T-helper 22 cell (primary cell): ENCODE results near the gene CEACAM4.
A peak's percentile ranks its signal among the peaks of the same experiment; 100 is the strongest.
"Not testable (repeated sequence)": the region's sequence is repeated elsewhere in the genome, so short reads cannot be mapped to it uniquely, and the experiment has no call there.

Source experiments
- DNase-seq: peaks from one replicate; pipeline ENCODE4 v3.0.0-alpha.2; 2020; ENCODE audit warnings: low read depth

Gene CEACAM4

DNA sequence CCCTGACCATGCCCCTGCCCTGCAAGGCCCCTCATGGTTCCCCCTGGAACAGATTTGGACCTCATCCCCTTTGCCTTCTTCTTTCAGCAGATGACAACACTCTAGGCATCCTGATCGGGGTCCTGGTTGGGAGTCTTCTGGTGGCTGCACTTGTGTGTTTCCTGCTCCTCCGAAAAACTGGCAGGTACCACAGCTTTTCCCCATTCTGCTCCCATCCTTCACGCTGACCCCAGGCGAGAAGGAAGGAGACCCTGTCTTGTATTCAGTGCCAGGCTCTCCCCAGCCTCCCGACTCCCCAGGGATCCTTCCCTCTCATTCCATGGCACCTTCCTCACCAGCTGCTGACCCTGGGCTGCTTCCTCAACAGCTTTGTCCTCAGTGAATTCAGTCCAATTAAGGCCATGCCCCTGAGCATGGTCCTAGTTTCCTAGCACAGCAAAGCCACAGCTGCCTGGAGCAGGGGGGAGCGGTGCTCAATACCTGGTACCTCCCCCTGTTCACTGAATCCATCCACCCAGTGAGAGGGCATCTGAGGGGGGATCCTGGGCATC, 42.5 kb downstream of the CEACAM4 start:
- DNase-seq: no peak

DNA sequence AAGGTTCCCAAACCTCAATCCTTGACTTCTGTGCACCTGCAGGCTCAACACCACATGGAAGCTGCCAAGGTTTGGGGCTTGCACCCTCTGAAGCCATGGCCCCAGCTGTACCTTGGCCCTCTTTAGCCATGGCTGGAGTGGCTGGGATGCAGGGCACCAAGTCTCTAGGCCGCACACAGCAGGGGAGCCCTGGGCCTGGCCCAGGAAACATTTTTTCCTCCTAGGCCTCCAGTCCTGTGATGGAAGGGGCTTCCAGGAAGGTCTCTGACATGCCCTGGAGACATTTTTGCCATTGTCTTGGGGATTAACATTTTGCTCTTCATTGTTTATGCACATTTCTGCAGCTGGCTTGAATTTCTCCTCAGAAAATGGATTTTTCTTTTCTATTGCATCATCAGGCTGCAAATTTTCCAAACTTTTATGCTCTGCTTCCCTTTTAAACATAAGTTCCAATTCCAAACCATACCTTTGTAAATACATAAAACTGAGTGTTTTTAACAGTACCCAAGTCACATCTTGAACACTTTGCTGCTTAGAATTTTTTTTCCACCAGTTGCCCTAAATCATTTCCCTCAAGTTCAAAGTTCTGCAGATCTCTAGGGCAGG, 44.2 kb downstream of the CEACAM4 start:
- not testable (repeated sequence) for DNase-seq

DNA sequence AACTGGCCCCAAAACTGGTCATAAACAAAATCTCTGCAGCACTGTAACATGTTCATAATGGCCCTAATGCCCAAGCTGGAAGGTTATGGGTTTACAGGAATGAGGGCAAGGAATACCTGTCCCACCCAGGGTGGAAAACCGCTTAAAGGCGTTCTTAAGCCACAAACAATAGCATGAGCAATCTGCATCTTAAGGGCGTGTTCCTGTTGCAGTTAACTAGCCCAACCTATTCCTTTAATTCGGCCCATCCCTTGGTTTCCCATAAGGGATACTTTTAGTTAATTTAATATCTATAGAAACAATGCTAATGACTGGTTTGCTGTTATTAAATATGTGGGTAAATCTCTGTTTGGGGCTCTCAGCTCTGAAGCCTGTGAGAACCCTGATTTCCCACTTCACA, 45.8 kb downstream of the CEACAM4 start:
- not testable (repeated sequence) for DNase-seq

DNA sequence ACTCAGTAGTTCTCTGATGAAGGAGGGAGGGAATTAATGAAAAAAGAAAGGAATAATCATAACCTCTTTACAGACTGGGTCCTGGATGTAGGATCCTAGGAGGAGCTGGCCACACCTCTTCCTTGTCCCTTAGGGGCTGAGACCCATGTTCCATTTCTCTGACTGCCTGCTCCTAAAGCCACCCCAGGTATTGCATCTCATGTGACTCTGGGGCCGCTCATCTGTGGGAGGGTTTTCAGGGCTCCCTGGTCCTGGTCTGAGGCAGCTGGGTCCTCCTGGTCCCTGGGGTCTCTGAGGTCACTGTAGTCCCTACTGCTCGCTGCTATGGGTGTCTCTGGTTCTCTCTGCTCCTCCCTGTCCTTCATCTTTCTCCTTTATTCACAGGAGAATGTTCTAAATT, 48.0 kb downstream of the CEACAM4 start:
- DNase-seq: no peak

DNA sequence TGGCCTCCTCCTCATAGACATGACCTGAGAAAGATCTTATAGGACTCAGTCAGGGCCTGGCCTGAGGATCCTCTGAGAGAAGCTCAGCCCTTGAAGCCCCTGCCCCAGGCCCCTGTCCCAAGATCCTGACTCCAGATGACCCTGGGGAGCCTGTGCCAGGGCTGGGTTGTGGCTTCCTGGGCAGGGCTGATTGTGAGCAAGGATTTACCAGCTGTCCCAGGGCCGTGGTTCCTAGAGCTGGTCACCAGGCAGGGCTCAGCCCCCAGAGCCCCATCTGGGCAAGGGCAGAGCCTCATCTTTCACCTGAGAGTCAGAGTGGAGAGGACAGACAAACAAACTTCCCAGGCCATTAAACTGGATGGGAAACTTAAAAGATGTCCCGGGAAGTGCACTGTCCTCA, 49.0 kb downstream of the CEACAM4 start:
- DNase-seq: no peak

DNA sequence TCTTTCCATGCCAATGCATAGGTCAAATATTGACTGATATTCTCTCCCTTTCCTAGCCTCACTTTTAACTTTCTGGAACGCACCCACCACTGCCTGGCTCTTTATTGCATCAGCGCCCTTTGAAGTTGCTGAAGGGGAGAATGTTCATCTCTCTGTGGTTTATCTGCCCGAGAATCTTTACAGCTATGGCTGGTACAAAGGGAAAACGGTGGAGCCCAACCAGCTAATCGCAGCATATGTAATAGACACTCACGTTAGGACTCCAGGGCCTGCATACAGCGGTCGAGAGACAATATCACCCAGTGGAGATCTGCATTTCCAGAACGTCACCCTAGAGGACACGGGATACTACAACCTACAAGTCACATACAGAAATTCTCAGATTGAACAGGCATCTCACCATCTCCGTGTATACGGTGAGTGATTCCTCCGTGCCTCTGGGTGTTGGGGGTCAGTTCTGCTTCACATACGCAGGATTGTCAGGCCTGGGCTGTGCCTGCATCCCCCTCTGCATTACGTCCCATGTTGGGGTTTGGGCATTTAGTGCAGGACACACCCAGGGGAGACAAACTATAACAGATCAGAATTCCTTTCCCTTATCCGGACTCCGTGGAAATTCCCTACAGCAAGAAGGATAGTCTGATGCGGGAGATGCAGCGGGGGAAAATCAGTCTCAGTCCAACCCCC, 49.6 kb downstream of the CEACAM4 start:
- DNase-seq: no peak

DNA sequence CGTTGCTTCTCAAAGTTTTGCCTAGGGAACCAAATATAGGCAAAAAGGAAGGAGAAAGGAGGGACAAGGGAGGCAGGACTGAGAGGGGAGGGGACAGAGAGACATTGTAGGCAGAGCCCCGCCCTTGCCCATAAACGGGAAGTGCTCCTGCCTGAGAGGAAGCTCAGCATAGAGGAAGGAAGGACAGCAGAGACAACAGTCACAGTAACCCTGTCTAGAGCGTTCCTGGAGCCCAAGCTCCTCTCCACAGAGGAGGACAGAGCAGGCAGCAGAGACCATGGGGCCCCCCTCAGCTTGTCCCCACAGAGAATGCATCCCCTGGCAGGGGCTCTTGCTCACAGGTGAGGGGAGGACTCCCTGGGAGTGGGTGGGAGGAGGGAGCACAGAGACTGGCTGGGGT, 50.9 kb downstream of the CEACAM4 start, which contains the start of gene CEACAM21:
CEACAM21 (plus strand) TSS at position 169 of the 400 bp plus-strand sequence; CDS start at position 278, 109 bp downstream.
- DNase-seq: peak; percentile 20

DNA sequence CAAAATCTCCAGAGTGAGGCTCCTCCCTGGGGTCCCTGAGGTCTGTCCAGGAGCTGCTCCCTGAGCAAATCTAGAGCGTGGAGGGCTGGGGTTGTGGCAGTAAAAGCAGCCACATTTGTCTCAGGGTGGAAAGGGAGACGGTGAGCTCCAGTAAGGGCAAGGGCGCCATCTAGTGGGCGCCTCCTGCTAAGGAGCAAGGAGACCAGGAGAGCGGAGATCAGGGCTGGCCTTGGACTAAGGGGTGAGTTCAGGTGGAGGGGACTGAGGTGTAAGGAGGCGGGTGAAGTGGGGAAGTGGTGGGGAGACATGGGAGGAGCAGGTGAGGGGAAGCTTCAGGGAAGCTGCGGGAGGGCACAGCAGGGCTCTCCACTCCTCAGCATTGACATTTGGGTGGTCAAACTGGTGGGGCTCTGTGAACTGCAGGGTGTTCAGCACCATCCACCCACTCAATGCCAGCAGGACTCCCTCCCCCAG, 56.2 kb downstream of the CEACAM4 start:
- DNase-seq: peak; percentile 64

DNA sequence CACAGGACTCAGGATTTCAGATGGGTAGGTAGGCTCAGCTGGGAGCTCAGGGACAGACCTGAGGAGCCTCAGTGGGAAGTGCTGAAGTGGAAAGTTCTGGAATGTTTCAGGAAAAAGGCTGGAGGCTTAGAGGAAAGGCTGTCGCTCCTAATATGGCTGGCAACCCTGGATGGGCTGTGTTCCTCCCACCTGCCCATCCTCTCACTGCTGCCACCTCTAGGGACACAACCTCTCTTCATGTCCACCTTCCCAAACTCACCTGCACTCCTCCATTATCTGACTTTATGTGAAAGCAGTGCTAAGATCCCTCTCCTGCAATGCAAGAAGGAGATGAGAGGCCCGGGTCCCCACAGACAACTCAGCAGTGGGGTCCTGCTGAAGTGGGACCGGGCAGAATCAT, 56.7 kb downstream of the CEACAM4 start:
- no peak for DNase-seq

DNA sequence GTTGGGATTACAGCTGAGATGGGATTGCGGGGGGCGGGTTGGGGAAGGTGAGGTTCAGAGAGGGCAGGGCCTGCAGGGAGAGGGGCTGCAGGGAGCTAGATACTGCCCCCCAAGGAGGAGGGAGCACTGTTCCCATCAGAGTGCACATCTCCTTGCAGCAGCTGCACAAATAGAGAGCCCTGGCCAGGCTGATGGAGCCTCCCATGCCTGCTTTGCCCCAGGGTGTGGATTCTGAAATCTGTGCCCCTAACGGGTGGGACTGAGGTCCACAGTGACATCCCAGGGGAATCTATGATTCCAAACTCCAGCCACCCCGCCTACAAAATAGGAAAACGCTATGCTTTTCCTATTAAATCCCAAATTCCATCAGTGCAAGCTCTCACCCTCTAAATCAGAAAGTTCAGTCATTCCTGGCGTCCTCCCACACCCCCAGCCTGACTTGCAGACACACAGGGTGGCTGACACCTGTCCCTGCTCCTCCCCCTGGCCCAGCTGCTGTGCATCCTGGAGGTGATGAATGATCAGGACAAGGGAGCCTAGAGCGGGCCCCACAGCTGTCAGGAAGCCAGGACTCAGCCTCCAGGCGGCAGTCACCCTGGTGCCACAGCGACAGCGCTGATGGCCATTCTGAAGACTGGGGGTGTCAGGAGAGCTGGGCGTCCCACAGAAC, 57.3 kb downstream of the CEACAM4 start:
- no peak for DNase-seq
